GM18511 (cell line): ENCODE measurements around the gene HTR5A.

Experiments
- ATAC-seq: cut with Tn5 transposase; IDR thresholded peaks from one replicate; pipeline ENCODE4 v1.9.1; 2021; ENCODE audit warnings: mild to moderate bottlenecking, moderate library complexity; ENCODE audit not compliant: unreplicated experiment

HTR5A gene

DNA sequence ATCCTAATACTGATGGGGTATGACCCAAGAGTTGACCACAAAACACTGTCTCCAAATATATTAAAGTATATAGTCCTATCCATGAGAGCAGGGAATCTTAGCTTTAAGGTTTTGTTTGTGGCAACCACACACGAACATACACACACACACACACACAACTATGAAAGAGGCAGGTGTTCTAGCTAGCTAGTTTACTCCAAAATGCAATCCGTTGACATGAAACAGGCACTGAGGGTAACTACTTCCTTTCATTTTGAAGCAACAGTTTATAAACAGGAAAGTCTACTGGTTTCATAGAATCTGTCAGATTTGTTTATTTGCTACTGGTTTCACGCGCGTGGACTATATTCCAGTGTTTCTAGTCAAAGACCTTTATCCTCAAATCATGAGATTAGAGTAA is 14.8 kb downstream of the HTR5A start:
- no peak for ATAC-seq

- no peak for ATAC-seq
Measured at GRCh38 chr7:155090684-155091083, 20.6 kb downstream of the HTR5A start.

DNA sequence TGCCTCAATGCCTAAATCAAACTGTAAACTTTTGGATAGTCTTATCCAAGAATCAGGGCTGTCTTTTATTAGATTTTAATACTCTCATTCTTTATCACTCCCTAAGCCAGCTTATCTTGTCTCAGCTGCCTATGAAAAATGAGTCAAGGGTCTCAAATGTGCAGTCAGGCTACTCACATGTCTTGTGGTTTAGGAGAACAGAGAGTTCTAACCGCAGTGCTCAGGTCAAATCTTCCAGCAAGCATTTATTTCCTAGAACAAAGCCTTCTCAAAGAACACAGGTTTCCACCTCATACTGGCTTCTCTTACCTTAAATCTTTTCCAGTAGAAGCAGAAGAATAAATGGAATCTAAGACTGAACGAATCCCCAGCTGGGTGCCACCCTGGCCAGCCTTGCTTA is 23.5 kb downstream of the HTR5A start:
- ATAC-seq = no peak

GRCh38 chr7:155094636-155095135 is 24.6 kb downstream of the HTR5A start:
- no peak for ATAC-seq

DNA sequence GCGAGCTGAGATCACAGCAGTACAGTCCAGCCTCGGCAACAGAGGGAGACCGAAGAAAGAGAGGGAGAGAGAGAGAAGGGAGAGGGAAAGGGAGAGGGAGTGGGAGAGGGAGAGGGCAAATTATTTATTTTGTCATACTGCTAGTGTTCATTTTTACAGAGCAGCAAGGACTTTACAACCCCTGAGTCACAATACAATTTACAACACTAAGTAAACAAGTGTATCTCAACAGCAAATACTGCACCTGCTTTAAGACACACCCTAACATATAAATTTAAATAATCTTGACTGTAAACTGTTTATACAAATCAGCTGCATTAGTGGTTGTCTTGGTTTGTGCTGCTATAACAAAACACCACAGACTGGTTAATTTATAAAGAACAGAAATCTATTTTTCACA is 27.2 kb downstream of the HTR5A start:
- ATAC-seq = no peak

- ATAC-seq = no peak
Measured at GRCh38 chr7:155103839-155104238, 33.7 kb downstream of the HTR5A start.

GRCh38 chr7:155104913-155105312 is 34.8 kb downstream of the HTR5A start:
- no peak for ATAC-seq

DNA sequence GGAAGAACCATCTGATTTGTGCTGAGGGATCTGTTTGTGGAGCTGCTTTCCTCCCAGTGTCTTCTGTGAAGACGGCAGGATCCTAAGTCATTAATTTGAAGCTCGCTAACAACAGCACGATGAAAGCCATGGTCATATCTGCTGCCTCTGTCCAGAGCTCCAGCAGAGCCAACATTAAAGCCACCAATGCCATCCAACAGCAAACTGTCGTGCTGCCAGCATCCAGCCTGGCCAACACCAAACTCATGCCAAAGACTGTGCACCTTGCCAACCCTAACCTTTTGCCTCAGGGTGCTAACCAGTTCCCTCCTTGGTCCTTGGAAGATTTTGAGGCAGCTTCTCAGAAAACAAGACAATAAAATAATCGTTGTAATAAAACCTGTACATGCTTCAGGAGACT is 36.2 kb downstream of the HTR5A start:
- no peak for ATAC-seq

- ATAC-seq = no peak
Measured at GRCh38 chr7:155107126-155107525, 37.0 kb downstream of the HTR5A start.

GRCh38 chr7:155108144-155108901 is 38.2 kb downstream of the HTR5A start:
- ATAC-seq = no peak

GRCh38 chr7:155109121-155109520 is 39.0 kb downstream of the HTR5A start:
- ATAC-seq = no peak

- no peak for ATAC-seq
Measured at GRCh38 chr7:155115288-155115687, 45.2 kb downstream of the HTR5A start.

- no peak for ATAC-seq
Measured at GRCh38 chr7:155119801-155120382, 49.8 kb downstream of the HTR5A start.

GRCh38 chr7:155120460-155120859 is 50.3 kb downstream of the HTR5A start:
- ATAC-seq = no peak

GRCh38 chr7:155122831-155123230 is 52.7 kb downstream of the HTR5A start:
- no peak for ATAC-seq

DNA sequence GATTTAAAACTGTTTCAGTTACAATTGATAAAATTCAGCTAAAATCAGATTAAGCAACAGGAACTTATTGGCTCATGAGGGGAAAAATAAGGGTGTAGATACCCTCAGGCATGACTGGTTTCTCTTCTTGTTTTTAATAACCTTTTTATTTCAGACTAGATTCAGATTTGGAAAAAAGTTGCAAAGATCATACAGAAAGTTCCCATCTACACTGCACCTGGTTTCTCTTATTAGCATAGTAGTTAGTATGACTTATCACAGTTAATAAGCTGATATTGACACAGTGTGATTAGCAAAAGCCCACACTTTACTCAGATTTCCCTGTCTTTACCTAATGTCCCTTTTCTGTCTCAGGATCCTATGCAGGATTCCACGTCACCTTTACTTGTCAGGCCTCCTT is 53.3 kb downstream of the HTR5A start:
- no peak for ATAC-seq

DNA sequence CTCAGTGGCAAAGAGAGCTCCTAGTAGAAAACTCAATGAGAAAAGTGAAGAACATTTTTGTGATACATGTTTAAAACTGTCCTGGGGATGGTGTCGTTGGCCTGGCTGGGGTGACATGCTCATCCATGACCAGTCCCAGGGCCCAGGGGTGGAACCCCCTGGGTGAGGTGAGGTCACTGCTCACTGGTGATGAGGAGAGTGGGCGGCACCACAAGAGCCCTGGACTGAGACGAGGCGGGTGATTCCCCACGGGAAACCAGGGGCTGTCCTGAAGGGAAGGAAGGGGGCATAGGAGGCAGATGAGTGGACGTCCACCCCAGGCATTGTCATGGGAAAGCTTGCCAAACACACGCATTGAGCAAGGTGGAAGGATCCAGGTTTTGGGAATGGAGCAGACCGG is 54.6 kb downstream of the HTR5A start:
- ATAC-seq = no peak

DNA sequence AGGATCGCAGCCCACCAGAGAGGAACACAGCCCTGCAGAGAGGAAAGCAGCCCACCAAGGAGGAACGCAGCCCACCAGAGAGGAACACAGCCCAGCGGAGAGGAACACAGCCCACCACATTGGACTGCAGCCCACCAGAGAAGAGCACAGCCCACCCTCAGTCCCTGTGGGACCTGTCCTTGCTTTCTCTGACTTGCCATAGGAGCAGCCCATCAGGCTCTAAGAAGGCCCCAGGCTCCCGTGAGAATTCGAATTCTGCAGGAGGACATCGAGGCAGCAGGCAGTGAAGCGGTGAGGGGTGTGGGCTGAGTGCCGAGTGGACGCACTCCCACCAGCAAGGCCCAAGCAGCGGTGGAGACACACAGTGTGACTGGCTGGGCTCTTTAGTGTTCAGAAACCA is 59.1 kb downstream of the HTR5A start:
- no peak for ATAC-seq

- ATAC-seq = no peak
Measured at GRCh38 chr7:155129789-155130188, 59.7 kb downstream of the HTR5A start.

DNA sequence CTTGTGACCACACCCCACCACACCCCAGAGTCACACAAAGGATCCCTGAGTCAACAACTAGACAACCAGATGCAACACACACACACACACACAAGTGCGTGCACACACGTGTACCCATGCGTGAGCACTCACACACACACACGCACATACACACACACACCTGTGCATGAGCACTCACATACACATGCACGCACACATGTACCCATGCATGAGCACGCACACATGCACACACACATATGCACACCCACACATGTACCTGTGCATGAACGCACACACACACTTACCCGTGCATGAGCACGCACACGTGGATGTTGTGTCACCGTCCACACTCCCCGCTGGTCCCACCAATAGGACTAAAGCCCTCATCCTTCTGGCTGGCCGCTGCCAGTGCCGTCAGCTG is 60.4 kb downstream of the HTR5A start:
- no peak for ATAC-seq

DNA sequence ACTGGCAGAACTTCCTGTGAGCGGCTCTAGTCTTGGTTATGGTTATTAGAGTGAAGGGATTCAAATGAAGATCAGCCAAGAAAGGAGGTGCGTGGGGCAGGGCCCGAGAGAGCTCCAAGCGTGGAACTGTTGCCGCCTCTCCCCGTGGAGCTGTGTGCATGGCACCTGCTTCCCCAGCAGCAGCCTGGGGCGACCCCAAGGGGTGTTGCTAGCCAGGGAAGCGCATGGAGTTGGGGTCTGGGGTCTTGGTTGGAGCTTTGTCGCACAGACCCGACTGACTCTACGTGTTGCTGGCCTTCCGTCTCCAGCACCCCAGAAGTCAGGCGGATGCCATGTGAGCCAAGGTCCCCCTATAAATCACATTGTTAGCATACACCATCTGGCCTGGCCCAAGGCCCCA is 61.0 kb downstream of the HTR5A start:
- ATAC-seq = no peak

DNA sequence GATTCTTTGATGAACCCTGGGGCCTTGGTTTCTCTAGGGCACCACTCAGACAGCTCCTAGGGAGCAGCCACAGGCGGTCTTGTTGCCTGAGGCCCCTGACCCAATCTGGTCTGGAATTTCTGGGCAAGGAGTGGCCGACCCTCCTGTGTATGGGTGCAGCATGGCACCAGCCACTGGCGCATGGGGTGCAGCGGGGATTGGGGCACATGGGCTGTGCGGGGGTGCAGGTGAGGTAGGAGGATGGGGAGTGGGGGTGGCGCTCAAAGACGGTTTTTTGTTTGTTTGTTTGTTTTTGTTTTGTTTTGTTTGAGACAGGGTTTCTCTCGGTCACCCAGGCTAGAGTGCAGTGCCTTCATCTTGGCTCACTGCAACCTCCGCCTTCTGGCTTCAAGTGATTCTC is 62.3 kb downstream of the HTR5A start:
- no peak for ATAC-seq
